ENCODE data around the gene ACOT7.
A peak's percentile ranks its signal among the peaks of the same experiment; 100 is the strongest.

ACOT7 gene

GRCh38 chr1:6423321-6423999, 29.9 kb upstream of the ACOT7 start:
- H3K4me3 ChIP-seq (ENCODE audit: low read length) = peak overlapping the region; percentile 26; the same call in 1 of the 2 replicates
- H3K4me1 ChIP-seq (ENCODE audit: insufficient read depth, low read length) = 0 out of 2 replicates have a peak, but pooled peaks cover 4% of the 10 kb centered on the region
- peaks cover 93% of the 10 kb centered on the region for H3K27me3 ChIP-seq (ENCODE audit: insufficient read depth, low read length)
- no peak overlapping the region for H3K27ac ChIP-seq (ENCODE audit: low read depth, low read length)
- no peaks in the 10 kb centered on the region for H3K9me3 ChIP-seq (ENCODE audit: insufficient read depth, low read depth, low read length)
- H3K36me3 ChIP-seq (ENCODE audit: insufficient read depth, low read length) = no peaks in the 10 kb centered on the region
- WGBS = 16% methylated on average over 24 of the region's 24 CpGs
- H3K9ac ChIP-seq (ENCODE audit: low read depth, low read length) = no peak overlapping the region

- Histone ChIP-seq H3K36me3 (ENCODE audit: insufficient read depth, low read length) (no peaks in the 10 kb centered on the region), H3K9ac (ENCODE audit: low read depth, low read length) (no peak overlapping the region), H3K27me3 (ENCODE audit: insufficient read depth, low read length) (peaks cover 100% of the 10 kb centered on the region), H3K9me3 (ENCODE audit: insufficient read depth, low read depth, low read length) (no peaks in the 10 kb centered on the region), H3K4me1 (ENCODE audit: insufficient read depth, low read length) (0 out of 2 replicates have a peak, but pooled peaks cover 4% of the 10 kb centered on the region), H3K4me3 (ENCODE audit: low read length) (no peak overlapping the region), H3K27ac (ENCODE audit: low read depth, low read length) (no peak overlapping the region)
- WGBS = 62% methylated on average over 4 of the region's 4 CpGs
Observed at GRCh38 chr1:6421266-6421665, 27.7 kb upstream of the ACOT7 start.

DNA sequence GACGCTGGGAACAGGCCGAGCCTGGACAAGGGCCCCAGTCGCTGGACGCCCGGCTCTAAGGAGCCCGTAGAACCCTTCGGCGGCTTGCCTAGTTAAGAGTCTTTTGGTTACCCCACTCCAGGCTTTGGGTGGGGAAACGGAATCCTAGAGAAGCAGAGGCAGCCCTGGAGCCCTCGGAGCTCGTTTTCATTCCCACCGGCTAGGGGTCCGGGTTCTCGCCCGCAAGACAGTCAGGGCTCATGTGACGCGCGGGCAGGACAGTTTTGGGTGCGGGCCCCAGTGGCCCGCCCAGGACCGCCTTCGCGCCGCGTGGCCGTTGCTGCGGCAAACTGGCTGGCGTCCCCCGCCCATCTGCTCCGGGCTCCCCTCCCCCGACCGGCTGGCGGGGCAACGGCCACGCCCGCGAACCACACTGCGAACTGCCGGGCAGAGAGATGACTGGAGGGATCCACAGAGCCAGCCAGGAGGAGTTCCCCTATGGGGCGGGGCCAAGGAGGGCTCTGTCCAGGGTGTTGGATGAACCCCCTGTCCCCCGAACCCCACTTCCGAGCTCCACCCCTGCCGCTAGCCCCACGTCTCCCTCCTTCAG, 27.0 kb upstream of the ACOT7 start:
- Histone ChIP-seq H3K9ac (ENCODE audit: low read depth, low read length) (no peak overlapping the region), H3K36me3 (ENCODE audit: insufficient read depth, low read length) (no peaks in the 10 kb centered on the region), H3K27me3 (ENCODE audit: insufficient read depth, low read length) (peaks cover 100% of the 10 kb centered on the region), H3K9me3 (ENCODE audit: insufficient read depth, low read depth, low read length) (no peaks in the 10 kb centered on the region), H3K4me1 (ENCODE audit: insufficient read depth, low read length) (0 out of 2 replicates have a peak, but pooled peaks cover 4% of the 10 kb centered on the region), H3K27ac (ENCODE audit: low read depth, low read length) (no peak overlapping the region), H3K4me3 (ENCODE audit: low read length) (peak overlapping the region; percentile 47)
- WGBS = 13% methylated on average over 44 of the region's 44 CpGs

DNA sequence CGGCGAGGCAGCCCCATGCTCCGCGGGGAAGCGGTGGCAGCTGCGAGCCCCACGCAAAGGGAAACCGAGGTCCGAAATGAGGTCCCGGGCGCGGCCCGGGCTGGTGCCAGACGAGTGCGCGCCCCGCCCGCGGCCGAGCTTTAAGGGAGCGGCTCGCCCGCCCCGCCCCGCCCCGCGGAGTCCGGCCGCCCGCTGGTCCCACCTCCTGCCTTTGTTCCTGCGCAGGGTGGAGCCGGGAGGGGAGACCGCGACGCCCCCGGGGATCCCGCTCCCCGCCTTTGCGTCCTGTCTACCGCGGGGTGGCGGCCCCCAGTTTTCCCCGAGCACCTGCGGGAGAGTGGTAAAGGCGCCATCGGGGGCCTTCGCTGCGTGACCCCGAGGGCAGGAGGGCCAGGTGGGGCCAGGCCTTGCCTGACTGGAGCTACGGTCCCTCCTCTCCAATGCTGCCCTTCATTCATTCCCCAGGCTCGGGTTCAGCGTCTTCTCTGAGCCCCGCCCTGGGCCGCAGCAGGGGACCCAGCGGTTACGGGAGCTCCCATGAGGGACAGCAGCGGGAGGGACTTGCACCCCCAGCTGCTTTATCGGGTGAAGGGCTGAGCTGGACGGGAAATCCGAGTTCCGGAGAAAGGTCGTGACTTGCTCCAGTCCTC, 26.4 kb upstream of the ACOT7 start, which contains the start of gene HES2:
Gene HES2, minus strand, starts transcription at position 116 of the 650 bp plus-strand sequence. Its CDS starts 99 bp downstream, at position 17.
- no peaks in the 10 kb centered on the region for H3K36me3 ChIP-seq (ENCODE audit: insufficient read depth, low read length)
- H3K27ac ChIP-seq (ENCODE audit: low read depth, low read length) = no peak within 1 kb of the TSS
- no peaks in the 10 kb centered on the region for H3K9me3 ChIP-seq (ENCODE audit: insufficient read depth, low read depth, low read length)
- H3K4me3 ChIP-seq (ENCODE audit: low read length) = peak within 1 kb of the TSS; percentile 47
- peaks cover 100% of the 10 kb centered on the region for H3K27me3 ChIP-seq (ENCODE audit: insufficient read depth, low read length)
- peaks cover 10% of the 10 kb centered on the region; the same call in 1 of the 2 replicates for H3K4me1 ChIP-seq (ENCODE audit: insufficient read depth, low read length)
- under 1% methylated on average over 62 of the region's 62 CpGs for WGBS
- no peak within 1 kb of the TSS; the same call in 1 of the 2 replicates for H3K9ac ChIP-seq (ENCODE audit: low read depth, low read length)

GRCh38 chr1:6419397-6419803, 25.8 kb upstream of the ACOT7 start:
- Histone ChIP-seq H3K36me3 (ENCODE audit: insufficient read depth, low read length) (no peaks in the 10 kb centered on the region), H3K4me3 (ENCODE audit: low read length) (peak overlapping the region; percentile 47), H3K27me3 (ENCODE audit: insufficient read depth, low read length) (peaks cover 100% of the 10 kb centered on the region), H3K9ac (ENCODE audit: low read depth, low read length) (no peak overlapping the region), H3K4me1 (ENCODE audit: insufficient read depth, low read length) (peaks cover 14% of the 10 kb centered on the region; the same call in 1 of the 2 replicates), H3K9me3 (ENCODE audit: insufficient read depth, low read depth, low read length) (no peaks in the 10 kb centered on the region), H3K27ac (ENCODE audit: low read depth, low read length) (no peak overlapping the region)
- 3% methylated on average over 48 of the region's 48 CpGs for WGBS

- H3K9ac ChIP-seq (ENCODE audit: low read depth, low read length) = no peak overlapping the region; the same call in 1 of the 2 replicates
- peaks cover 97% of the 10 kb centered on the region for H3K27me3 ChIP-seq (ENCODE audit: insufficient read depth, low read length)
- H3K9me3 ChIP-seq (ENCODE audit: insufficient read depth, low read depth, low read length) = no peaks in the 10 kb centered on the region
- no peaks in the 10 kb centered on the region for H3K36me3 ChIP-seq (ENCODE audit: insufficient read depth, low read length)
- H3K27ac ChIP-seq (ENCODE audit: low read depth, low read length) = no peak overlapping the region
- H3K4me1 ChIP-seq (ENCODE audit: insufficient read depth, low read length) = peaks cover 14% of the 10 kb centered on the region; the same call in 1 of the 2 replicates
- 11% methylated on average over 69 of the region's 69 CpGs for WGBS
- peak overlapping the region; percentile 36 for H3K4me3 ChIP-seq (ENCODE audit: low read length)
Observed at GRCh38 chr1:6418668-6419396, 25.3 kb upstream of the ACOT7 start.

DNA sequence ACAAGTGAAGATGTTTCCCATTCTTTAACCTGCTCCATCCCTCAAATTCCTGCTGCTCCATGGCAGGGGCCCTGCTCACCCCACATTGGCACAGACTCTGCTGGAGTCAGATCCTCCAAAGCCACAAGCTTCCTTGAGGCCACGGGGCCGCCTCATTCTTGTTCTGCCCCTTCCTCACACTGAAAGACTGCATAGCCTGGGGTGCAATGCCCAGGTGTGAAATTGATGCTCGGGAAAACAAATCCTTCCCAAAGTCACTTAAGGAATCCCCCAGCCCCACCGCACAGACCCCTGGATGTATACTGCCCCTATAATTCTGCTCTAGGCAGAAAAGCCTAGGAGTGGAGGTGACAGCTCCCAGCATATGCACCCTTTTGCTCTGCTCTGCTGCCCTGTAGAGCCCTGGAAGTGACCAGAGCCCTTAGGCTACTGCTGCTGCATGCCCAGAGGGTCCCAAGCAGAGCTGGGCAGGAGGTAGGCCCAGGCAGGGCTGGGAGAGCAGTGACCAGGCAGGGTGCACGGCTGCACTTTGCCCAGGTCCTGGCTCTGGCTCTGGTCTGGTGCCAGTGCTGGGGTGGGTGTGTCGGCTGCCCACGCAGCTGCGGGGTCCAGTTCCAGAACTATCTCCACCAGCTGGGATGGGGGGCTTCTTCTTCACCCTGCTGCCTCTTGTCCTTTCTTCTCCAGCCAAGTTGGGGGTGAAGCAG, 24.5 kb upstream of the ACOT7 start:
- Histone ChIP-seq H3K9ac (ENCODE audit: low read depth, low read length) (no peak overlapping the region), H3K36me3 (ENCODE audit: insufficient read depth, low read length) (no peaks in the 10 kb centered on the region), H3K27me3 (ENCODE audit: insufficient read depth, low read length) (peaks cover 97% of the 10 kb centered on the region), H3K4me3 (ENCODE audit: low read length) (no peak overlapping the region), H3K27ac (ENCODE audit: low read depth, low read length) (no peak overlapping the region), H3K4me1 (ENCODE audit: insufficient read depth, low read length) (peaks cover 14% of the 10 kb centered on the region; the same call in 1 of the 2 replicates), H3K9me3 (ENCODE audit: insufficient read depth, low read depth, low read length) (no peaks in the 10 kb centered on the region)
- 82% methylated on average over 8 of the region's 8 CpGs for WGBS

GRCh38 chr1:6416906-6417305, 23.3 kb upstream of the ACOT7 start:
- Histone ChIP-seq H3K4me3 (ENCODE audit: low read length) (no peak overlapping the region), H3K36me3 (ENCODE audit: insufficient read depth, low read length) (no peaks in the 10 kb centered on the region), H3K27ac (ENCODE audit: low read depth, low read length) (no peak overlapping the region), H3K27me3 (ENCODE audit: insufficient read depth, low read length) (peaks cover 90% of the 10 kb centered on the region), H3K9me3 (ENCODE audit: insufficient read depth, low read depth, low read length) (no peaks in the 10 kb centered on the region), H3K4me1 (ENCODE audit: insufficient read depth, low read length) (peaks cover 14% of the 10 kb centered on the region; the same call in 1 of the 2 replicates), H3K9ac (ENCODE audit: low read depth, low read length) (no peak overlapping the region)
- WGBS = 94% methylated on average over 5 of the region's 5 CpGs

GRCh38 chr1:6416295-6416656, 22.7 kb upstream of the ACOT7 start:
- no peaks in the 10 kb centered on the region for H3K36me3 ChIP-seq (ENCODE audit: insufficient read depth, low read length)
- peaks cover 14% of the 10 kb centered on the region; the same call in 1 of the 2 replicates for H3K4me1 ChIP-seq (ENCODE audit: insufficient read depth, low read length)
- 81% methylated on average over 8 of the region's 8 CpGs for WGBS
- no peaks in the 10 kb centered on the region for H3K9me3 ChIP-seq (ENCODE audit: insufficient read depth, low read depth, low read length)
- H3K4me3 ChIP-seq (ENCODE audit: low read length) = no peak overlapping the region
- H3K9ac ChIP-seq (ENCODE audit: low read depth, low read length) = no peak overlapping the region
- H3K27me3 ChIP-seq (ENCODE audit: insufficient read depth, low read length) = peaks cover 86% of the 10 kb centered on the region
- no peak overlapping the region for H3K27ac ChIP-seq (ENCODE audit: low read depth, low read length)

DNA sequence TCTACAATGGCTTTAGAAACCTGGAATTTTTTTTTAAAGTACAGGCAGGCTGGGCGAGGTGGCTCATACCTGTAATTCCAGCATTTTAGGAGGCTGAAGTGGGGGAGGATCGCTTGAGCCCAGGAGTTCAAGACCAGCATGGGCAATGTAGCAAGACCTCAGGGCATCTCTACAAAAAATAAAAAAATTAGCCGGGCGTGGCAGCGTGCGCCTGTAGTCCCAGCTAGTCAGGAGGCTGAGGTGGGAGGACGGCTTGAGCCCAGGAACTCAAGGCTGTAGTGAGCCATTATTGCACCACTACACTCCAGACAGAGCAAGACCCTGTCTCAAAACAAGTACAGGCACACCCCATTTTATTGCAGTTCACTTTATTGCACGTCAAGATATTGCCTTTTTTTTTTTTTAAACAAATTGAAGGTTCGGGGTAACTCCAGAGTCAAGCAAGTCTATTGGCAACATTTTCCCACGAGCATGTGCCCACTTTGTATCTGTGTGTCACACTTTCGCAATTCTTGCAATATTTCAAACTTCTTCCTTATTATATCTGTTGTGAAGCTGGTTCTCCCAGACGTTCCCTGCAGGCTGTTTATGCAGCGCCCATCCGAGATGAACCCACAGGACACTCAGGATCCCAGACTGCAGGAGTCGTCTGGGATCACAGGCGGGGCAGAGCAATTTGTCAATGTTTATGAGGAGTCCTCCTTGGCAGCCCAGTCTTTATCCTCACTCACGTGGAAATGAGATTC, 21.5 kb upstream of the ACOT7 start:
- H3K9me3 ChIP-seq (ENCODE audit: insufficient read depth, low read depth, low read length) = no peaks in the 10 kb centered on the region
- H3K9ac ChIP-seq (ENCODE audit: low read depth, low read length) = no peak overlapping the region
- H3K4me3 ChIP-seq (ENCODE audit: low read length) = no peak overlapping the region
- WGBS = 82% methylated on average over 17 of the region's 17 CpGs
- no peaks in the 10 kb centered on the region for H3K36me3 ChIP-seq (ENCODE audit: insufficient read depth, low read length)
- H3K27ac ChIP-seq (ENCODE audit: low read depth, low read length) = no peak overlapping the region
- H3K27me3 ChIP-seq (ENCODE audit: insufficient read depth, low read length) = peaks cover 78% of the 10 kb centered on the region
- peaks cover 9% of the 10 kb centered on the region; the same call in 1 of the 2 replicates for H3K4me1 ChIP-seq (ENCODE audit: insufficient read depth, low read length)
